Endothelial cell of umbilical vein (primary cell): ENCODE results near the gene GOLPH3.

ENCODE experiments used
- EZH2 ChIP-seq: IDR thresholded peaks from 2 replicates; pipeline ENCODE4 v1.6.1; 2012; ENCODE audit warnings: borderline replicate concordance, low read depth, mild to moderate bottlenecking, moderate library complexity, low read length, inconsistent platforms; ENCODE audit not compliant: severe bottlenecking
- GATA2 ChIP-seq: IDR thresholded peaks from 2 replicates; pipeline ENCODE4 v1.7.0; 2011; ENCODE audit warnings: low read depth, mild to moderate bottlenecking, moderate library complexity, mixed read lengths, low read length; ENCODE audit not compliant: insufficient read length, insufficient read depth
- MYC ChIP-seq: IDR thresholded peaks from one replicate; pipeline ENCODE4 v1.6.1; 2011; ENCODE audit warnings: mild to moderate bottlenecking, low read depth, low read length
- POLR2A ChIP-seq: IDR thresholded peaks from 2 replicates; pipeline ENCODE4 v1.6.1; 2012; ENCODE audit warnings: low read depth, mild to moderate bottlenecking, control low read depth, low read length
- POLR2AphosphoS5 ChIP-seq: IDR thresholded peaks from 2 replicates; pipeline ENCODE4 v1.6.1; 2012; ENCODE audit warnings: low read depth, mild to moderate bottlenecking, control low read depth, low read length, moderate library complexity; ENCODE audit not compliant: insufficient read depth
- TF ChIP-seq, protein P1 (sequence below), 2 donors: IDR thresholded peaks; 1 replicate in 1 of 2; 2 replicates in 1 of 2; pipeline ENCODE4 v1.5.1; 2011; ENCODE audit warnings: low read length in 2 of 2, mild to moderate bottlenecking in 2 of 2, moderate library complexity in 2 of 2, control low read depth in 1 of 2, inconsistent platforms in 1 of 2, low read depth in 1 of 2; ENCODE audit not compliant: insufficient read depth in 1 of 2; ENCODE audit errors: extremely low read depth in 1 of 2
- TF ChIP-seq, protein P2 (sequence below): IDR thresholded peaks from 2 replicates; pipeline ENCODE4 v1.6.1; 2011; ENCODE audit not compliant: insufficient read depth, insufficient read length

DNA sequence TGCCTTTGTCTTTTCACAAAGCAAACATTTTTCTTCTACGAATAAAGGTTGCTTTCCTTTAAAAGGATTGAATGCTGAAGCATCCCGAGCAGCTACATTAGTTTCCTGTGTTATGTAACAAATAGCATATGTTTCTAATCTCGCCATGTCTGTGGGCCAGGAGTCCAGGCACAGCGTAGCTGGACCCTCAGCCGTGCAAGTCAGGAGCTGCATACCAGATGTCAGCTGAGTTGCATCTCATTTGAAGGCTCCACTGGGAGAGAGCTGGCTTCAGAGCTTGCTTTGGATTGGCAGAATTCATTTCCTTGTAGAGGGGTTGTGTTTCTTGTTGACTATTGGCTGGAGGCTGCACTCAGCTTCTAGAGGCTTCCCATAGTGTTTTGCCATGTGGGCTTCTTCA lies 16.0 kb upstream of the GOLPH3 start:
- TF ChIP-seq, protein P1, sequence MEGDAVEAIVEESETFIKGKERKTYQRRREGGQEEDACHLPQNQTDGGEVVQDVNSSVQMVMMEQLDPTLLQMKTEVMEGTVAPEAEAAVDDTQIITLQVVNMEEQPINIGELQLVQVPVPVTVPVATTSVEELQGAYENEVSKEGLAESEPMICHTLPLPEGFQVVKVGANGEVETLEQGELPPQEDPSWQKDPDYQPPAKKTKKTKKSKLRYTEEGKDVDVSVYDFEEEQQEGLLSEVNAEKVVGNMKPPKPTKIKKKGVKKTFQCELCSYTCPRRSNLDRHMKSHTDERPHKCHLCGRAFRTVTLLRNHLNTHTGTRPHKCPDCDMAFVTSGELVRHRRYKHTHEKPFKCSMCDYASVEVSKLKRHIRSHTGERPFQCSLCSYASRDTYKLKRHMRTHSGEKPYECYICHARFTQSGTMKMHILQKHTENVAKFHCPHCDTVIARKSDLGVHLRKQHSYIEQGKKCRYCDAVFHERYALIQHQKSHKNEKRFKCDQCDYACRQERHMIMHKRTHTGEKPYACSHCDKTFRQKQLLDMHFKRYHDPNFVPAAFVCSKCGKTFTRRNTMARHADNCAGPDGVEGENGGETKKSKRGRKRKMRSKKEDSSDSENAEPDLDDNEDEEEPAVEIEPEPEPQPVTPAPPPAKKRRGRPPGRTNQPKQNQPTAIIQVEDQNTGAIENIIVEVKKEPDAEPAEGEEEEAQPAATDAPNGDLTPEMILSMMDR (IDR thresholded peaks at IDR 0.05; ENCODE audit: extremely low read depth in 1 of 2, insufficient read depth in 1 of 2, low read depth in 1 of 2, low read length in 2 of 2), result no peak
- TF ChIP-seq POLR2A (no peak), POLR2AphosphoS5 (no peak), MYC (no peak), EZH2 (no peak), GATA2 (no peak)
- TF ChIP-seq, protein P2, sequence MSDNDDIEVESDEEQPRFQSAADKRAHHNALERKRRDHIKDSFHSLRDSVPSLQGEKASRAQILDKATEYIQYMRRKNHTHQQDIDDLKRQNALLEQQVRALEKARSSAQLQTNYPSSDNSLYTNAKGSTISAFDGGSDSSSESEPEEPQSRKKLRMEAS, result no peak
